Activated CD4-positive, CD25-positive, alpha-beta regulatory T cell treated with anti-CD3 and anti-CD28 coated beads, Interleukin-2, amount 50 U/mL, for 72 hours (primary cell): Measurements from ENCODE around the gene TLDC2.
"Not testable (repeated sequence)": the region's sequence is repeated elsewhere in the genome, so short reads cannot be mapped to it uniquely, and the experiment has no call there.

Experiments
- DNase-seq: peaks from one replicate; pipeline ENCODE4 v3.0.0; 2021

The TLDC2 gene

DNA sequence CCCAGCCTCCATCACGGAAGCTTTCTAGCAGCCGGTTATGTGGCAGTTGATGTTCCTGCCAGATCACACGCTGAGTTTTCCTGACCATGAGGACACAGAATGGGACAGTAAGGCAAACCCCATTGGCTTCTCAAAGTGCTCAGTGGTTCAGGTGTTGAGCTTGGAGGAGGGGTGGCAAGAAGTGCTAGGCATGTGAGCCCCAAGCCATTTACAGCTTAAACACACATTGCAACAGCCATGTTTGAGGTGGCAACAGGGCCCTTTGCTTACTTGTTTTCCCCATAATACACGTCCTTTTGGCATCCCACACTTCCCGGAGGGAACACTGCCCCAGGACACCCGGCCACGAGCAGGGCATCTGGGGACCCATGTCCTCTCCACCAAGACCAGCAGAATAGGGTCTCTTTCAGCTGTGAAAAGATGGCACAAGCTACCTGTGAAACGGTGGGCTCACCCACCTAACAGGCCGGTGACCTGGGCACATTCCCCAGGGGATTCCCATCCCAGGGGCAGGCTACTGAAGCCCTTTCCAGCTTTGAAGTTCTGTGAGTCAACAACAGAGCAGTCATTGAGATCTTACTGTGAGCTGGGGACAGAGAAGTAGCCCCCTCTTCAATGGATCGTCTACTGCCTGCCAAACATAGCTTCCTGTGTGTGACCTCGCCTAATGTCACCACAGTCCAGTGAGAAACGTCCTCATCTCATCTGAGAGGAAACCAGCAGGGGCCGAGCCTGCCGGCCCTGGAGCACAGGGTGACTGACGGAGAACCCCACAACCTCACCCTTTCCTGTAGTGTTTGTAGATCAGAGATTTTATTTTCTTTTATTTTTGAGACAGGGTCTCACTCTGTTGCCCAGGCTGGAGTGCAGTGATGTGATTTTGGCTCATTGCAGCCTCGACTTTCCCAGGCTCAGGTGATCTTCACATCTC lies 4.0 kb upstream of the TLDC2 start:
- no peak for DNase-seq

GRCh38 chr20:36872852-36873251 lies 3.1 kb upstream of the TLDC2 start:
- no peak for DNase-seq

DNA sequence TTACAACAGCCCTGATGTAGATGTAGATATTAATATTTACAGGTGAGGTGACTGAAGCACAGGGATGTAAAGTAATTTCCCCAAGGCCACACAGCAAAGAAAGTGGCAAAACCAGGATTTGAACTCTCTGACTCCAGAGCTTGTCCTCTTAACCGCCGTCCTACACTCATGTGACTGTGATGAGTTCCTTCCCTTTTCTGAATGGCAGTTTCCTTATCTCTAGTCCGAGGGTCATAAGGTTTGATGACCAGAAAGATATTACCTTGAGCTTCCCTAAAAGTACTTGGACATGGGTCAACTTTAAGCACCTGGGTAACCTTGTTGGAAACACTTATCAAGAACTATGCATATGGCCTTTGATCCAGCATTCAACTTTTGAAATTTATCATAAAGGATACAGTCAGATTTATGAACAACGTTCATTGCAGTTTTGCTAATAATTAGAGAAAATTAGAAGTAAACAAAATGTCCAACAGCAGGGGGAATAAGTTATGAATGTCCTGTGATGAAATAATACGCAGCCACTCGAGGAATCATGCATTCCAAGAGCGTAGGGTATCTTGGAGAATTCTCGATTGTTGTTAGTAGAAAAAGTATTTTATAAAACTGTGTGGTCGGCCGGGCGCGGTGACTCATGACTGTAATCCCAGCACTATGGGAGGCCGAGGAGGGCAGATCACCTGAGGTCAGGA lies 2.3 kb upstream of the TLDC2 start:
- no peak for DNase-seq

DNA sequence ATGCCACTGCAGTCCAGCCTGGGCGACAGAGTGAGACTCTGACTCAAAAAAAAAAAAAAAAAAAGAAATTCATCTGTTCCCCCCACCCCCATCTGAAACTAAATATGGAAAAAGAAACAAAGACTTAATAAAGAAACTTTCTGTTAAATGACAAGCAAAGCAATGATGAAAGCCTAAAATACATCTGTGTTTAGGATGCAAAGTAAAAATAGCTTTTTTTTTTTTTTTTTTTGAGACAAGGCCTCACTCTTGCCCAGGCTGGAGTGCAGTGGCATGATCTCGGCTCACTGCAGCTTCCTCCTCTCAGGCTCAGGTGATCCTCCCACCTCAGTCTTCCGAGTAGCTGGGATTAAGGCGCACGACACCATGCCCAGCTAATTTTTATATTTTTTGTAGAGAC lies 845 bp upstream of the TLDC2 start:
- DNase-seq: not testable (repeated sequence)

GRCh38 chr20:36876473-36876833 lies 515 bp downstream of the TLDC2 start:
- no peak for DNase-seq

GRCh38 chr20:36878941-36879340 lies 3.0 kb downstream of the TLDC2 start:
- DNase-seq: no peak

GRCh38 chr20:36880741-36881250 lies 4.9 kb downstream of the TLDC2 start:
- no peak for DNase-seq

DNA sequence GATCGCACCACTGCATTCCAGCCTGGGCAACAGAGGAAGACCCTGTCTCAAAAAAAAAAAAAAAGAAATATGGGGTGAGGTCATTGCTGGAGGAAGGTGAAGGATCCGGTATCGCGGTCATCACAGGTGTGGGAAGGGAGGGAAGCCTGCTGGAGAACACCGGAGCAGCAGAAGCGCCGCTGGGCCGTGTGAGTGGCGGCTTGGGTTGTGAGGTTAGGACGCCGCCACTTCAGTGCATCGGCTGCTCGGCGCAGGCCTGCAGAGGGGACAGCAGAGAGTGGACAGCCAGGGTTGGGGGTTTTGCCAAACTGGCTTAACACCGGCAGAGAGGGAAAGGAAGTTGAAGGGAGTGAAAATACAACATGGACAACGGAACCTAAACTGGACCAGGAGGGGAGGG lies 5.4 kb downstream of the TLDC2 start:
- DNase-seq: no peak

- DNase-seq: no peak
These were observed 6.0 kb downstream of the TLDC2 start for GRCh38 chr20:36881888-36882287.

DNA sequence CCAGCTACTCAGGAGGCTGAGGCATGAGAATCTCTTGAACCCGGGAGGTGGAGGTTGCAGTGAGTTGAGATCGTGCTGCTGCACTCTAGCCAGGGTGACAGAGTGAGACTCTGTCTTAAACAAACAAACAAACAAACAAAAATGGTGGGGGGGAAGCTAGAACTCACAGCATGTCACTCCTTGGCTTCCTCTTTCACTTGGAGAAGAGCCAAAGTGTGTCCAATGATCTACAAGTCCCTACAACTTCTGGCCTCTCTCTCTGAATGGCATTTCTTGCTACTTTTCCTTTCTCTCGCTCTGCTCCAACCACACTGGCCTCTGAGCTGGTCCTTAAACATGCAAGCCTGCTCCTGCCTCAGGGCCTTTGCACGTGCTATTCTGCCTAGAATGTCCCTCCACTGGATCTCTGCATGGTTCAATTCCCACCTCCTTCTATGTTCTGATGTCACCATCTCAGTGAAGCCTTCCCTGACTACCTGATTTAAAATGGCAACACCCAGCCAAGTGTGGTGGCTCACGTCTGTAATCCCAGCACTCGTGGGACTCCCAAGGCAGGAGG lies 8.1 kb downstream of the TLDC2 start:
- no peak for DNase-seq

DNA sequence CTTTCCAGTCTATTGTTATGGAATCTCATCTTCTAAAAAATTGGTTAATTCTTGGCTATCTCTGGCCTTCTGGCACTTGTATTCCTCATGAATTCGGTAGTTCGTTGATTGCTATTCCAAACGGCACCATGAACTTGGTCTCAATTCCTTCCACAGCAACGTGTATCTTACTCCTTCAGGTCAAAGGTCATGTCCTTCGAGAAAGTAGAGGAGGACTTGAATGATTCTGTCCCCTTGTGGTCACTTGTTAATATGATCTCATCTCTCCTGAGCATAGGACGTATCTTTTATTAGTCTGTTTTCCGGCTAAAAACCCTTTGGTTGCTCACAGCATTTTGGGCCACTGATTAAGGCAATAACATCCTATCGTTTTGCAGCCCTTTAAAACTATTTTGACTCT lies 9.4 kb downstream of the TLDC2 start:
- DNase-seq: no peak

DNA sequence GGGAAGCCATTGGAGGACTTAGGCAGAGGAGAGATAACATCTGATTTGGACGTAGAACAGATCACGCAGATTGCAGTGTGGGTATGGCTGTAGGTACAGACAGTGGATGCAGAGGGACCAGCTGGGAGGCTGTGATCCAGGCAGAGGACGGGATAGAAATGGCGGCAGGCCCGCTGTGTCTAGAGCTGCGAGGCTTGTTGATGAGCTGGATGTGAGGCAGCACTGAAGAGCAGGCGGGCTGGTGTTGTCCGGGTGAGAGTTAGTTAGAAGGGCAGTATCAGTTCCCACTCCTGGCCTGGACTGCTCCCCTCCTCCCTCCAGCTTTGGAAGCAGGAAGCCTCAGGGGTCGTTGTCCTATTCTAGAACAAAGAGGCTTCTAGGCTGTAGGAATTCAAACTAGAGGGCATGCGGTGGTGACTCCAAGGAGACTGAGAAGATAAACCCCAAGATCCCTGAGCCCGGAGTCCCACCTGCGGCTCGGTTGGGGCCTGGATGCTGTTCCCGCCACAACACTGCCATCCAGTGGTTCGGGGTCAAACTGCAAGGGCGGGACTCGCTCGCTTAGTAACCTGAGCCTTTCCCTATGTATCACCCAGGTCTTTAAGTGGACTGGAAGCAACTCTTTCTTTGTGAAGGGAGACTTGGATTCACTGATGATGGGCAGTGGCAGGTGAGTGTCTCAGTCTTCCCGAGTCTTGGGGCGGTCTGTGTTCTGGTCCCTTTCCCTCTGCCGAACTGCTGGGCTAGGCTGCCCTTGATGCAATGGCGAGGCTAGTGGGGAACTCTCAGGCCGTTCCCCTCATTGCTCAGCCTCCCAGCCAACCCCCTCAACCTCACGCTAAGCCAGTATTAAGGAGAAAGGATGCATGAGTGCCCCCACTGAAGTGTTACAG lies 11.2 kb downstream of the TLDC2 start:
- peak; percentile 82 for DNase-seq

DNA sequence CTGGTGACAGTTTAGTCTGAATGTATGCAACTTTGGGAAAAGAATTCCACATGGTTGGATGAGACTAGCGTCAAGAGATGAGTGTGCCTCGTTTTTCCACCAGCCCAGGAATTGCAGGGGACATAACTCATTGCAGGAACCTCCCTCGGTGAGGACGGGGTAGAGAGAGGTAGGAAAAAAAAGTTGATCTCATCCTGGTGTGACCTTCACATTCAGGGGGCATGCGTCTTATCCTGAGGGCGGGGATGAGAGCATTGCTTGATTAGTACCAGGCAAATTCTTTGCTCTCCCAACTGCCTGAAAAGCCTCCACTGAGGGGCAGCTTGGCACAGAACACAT lies 11.8 kb downstream of the TLDC2 start:
- DNase-seq: no peak

- no peak for DNase-seq
These were observed 13.1 kb downstream of the TLDC2 start for GRCh38 chr20:36888880-36889516.

DNA sequence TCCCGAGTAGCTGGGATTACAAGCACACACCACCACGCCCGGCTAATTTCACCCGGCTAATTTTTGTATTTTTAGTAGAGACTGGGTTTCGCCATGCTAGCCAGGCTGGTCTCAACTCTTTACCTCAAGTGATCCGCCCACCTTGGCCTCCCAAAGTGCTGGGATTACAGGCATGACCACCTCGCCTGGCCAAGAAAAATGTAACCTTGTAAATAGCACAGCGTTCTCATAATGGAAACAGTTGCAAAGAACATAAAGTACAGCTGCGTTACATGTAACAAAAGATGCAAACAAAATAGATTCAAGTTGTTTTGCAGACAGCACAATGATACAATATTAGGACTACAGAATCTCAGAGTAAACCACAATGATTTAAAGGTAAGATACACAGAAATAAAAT lies 14.6 kb downstream of the TLDC2 start:
- no peak for DNase-seq

DNA sequence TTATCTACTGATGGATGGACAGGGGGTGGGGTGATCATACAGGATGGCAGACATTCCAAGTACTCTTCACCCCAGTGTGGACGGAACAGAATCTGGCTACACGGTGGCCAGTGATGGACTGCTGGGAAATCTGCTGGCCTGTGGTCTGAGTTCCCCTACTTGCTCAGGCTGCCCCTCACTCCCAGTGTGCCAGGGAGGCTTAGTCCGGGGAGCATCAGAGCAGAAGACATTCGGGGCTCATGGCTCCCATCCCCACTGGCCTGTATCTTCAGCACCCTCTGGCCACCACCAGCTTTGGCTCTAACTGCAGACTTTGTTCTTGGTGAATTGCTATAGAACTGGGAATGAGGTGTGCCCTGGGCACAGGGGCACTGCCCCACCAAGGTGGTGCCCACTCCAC lies 15.3 kb downstream of the TLDC2 start:
- no peak for DNase-seq

DNA sequence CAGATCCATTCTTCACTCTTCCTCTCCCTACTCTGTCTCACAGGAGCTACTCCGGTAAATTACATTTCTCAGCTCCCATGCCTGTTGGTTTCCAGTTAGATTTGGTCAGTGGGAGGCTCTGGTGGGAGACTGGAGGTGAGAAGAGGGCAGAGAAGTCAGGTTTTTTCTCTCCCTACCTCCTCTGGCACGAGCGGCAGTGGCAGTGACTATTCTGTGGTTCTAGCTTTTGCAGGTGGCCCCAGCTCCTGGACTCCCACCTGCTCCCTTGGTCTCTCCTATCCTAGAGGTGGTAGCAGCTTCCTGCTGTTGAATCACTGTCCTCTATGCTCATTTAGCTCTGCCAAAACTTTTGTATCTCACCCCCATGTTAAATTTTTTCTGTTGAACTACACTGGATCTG lies 17.9 kb downstream of the TLDC2 start:
- DNase-seq: no peak

- no peak for DNase-seq
These were observed 19.1 kb downstream of the TLDC2 start for GRCh38 chr20:36895036-36895435.

DNA sequence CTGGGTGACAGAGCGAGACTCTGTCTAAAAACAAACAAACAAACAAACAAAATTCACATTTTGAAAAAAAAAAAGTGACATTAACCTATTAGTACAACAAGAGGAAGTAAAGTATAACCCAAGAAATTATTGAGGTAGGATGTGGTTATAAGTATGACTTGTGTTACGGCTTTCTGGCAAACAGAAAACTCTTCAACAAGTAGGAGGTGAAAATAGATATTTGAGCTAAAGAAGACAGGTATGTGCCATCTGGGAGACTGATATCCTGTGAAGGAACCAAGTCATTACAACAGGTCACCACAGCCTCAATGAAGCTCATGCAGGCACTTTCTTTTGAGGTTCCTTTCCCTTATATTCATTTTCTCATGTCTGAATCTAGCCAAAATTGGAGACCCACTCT lies 28.8 kb downstream of the TLDC2 start:
- DNase-seq: no peak

GRCh38 chr20:36905566-36905965 lies 29.6 kb downstream of the TLDC2 start:
- DNase-seq: not testable (repeated sequence)

DNA sequence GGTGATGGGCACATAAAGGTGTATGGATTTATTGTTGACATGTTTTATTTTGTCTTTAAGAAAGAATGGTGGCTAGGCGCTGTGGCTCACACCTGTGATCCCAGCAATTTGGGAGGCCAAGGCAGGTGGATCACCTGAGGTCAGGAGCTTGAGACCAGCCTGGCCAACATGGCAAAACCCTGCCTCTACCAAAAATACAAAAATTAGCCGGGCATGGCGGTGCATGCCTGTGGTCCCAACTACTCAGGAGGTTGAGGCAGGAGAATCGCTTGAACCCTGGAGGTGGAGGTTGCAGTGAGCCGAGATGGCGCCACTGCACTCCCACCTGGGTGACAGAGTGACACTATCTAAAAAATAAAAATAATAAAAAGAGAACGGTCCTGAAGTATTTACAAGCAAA lies 30.1 kb downstream of the TLDC2 start:
- DNase-seq: not testable (repeated sequence)

GRCh38 chr20:36908603-36909002 lies 32.7 kb downstream of the TLDC2 start:
- DNase-seq: no peak
